Measurements from ENCODE around the gene TRIM73.
"Not testable (repeated sequence)": the region's sequence is repeated elsewhere in the genome, so short reads cannot be mapped to it uniquely, and the experiment has no call there.

TRIM73 gene

DNA sequence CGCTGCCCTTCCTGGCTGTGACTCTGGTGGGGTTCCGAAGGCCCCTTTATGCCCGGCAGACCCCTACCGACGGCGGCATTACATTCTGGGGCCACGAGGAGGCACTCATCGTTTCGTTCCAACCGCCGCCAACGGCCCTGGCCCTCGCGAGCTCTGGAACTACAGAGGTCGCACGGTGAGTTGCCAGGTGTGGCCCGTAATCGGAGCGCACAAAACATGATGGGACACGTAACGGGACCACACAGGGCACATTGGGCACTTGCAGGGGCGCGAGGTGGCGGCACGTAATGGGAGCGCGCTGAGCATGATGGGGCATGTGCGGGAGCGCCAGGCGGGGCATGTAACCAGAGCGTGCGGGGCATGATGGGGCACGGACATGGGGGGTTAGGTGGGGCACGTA lies at the start of gene TRIM73:
TSS of gene TRIM73 (plus strand) at position 301 of the 400 bp plus-strand sequence. CDS start 3,305 bp downstream, outside the sequence.
- not testable (repeated sequence) for DNase-seq (ENCODE audit: low spot score)

GRCh38 chr7:75358671-75359541 lies 36.5 kb upstream of the TRIM73 start:
- DNase-seq (ENCODE audit: low spot score): not testable (repeated sequence)

DNA sequence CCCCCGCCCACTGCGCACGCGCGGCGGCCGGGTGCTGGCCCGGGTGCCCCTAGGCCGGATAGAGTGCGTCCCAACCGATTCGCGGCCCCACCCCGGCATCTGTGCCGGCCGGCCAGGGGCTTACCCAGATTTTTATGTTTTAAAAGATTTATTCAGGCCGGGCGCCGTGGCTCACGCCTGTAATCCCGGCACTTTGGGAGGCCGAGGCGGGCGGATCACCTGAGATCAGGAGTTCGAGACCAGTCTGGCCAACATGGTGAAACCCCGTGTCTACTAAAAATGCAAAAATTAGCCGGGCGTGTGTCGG lies 35.9 kb upstream of the TRIM73 start:
- DNase-seq (ENCODE audit: low spot score): not testable (repeated sequence)

DNA sequence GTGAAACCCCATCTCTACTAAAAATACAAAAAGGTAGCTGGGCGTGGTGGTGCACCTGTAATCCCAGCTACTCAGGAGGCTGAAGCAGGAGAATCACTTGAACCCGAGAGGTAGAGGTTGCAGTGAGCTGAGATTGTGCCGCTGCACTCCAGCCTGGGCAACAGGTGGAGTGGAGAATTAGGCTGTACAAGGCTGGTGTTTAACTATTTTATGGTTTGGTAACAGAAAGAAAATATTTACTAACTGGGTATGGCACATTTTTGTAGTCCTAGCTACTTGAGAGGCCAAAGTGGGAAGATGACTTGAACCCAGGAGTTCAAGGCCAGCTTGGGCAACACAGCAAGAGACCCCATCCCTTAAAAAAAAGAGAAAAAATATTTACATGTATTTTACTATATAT lies 31.4 kb upstream of the TRIM73 start:
- DNase-seq (ENCODE audit: low spot score): not testable (repeated sequence)

- DNase-seq (ENCODE audit: low spot score): not testable (repeated sequence)
These were observed 28.8 kb upstream of the TRIM73 start for GRCh38 chr7:75366643-75367042.

DNA sequence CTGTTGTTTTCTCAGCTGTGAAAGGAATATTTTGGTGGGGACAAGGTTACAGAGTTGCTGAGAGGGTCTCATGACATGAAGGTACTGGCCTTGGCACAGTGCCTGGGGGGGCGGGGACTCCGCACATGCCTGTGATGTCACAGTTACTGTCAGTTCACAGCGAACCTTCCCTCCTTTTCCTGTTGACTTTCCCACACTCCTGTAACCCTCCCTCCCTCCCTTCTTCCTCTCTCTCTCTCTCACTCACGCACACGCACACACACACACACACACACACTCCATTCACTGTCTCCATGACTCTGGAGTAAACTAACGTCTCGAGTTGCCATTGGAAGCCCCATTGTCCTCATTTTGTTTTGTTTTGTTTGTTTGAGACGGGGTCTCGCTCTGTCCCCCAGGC lies 28.1 kb upstream of the TRIM73 start:
- DNase-seq (ENCODE audit: low spot score): not testable (repeated sequence)

- not testable (repeated sequence) for DNase-seq (ENCODE audit: low spot score)
These were observed 21.3 kb upstream of the TRIM73 start for GRCh38 chr7:75374144-75374518.

GRCh38 chr7:75374519-75375317 lies 20.7 kb upstream of the TRIM73 start:
- DNase-seq (ENCODE audit: low spot score): not testable (repeated sequence)

DNA sequence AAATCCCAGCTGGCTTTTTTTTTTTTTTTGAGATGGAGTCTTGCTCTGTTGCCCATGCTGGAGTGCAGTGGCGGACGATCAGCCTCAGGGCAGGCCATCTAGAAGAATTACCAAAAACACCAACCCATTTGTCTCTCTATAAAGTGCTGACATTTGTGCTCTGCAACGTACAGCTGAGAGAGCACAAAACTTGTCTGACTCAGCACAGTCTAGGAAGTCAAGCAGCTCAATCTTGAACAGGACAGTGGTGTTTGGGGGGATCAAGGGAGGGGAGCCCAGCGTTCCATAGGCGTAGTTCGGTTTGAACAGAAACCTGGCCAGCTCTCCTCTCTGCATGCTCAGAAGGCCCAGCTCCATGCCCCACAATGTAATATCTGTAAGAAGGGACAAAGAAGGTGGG lies 2.2 kb upstream of the TRIM73 start:
- not testable (repeated sequence) for DNase-seq (ENCODE audit: low spot score)

- DNase-seq (ENCODE audit: low spot score): not testable (repeated sequence)
These were observed 2.4 kb downstream of the TRIM73 start for GRCh38 chr7:75397865-75398264.

DNA sequence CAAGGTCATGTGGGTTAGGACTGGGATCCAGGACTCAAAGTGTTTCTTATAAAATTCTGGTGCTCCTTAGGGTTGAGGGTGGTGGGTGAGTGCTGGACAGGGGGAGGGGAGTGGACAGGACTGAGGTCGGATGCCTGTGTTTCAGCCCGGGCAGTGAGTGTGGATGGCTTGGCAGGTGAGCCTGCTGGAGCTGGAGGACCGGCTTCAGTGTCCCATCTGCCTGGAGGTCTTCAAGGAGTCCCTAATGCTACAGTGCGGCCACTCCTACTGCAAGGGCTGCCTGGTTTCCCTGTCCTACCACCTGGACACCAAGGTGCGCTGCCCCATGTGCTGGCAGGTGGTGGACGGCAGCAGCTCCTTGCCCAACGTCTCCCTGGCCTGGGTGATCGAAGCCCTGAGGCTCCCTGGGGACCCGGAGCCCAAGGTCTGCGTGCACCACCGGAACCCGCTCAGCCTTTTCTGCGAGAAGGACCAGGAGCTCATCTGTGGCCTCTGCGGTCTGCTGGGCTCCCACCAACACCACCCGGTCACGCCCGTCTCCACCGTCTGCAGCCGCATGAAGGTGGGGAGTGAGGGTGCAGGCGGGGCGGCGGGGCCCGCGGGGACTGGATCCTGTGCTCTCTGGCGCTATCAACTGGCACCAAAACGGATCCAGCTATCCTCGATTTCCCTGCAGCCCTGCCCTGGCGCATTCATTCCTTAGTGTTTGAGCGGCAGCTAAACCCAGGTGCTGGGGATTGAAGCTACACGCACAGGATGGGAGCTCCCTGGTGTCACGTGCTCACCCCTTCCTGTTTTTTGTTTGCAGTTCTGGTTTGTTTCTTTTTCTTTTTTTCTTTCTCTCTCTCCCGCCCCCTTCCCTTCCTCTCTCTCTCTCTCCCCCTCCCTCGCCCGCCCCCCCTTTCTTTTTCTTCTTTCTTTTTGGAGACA lies 3.6 kb downstream of the TRIM73 start:
- DNase-seq (ENCODE audit: low spot score): not testable (repeated sequence)

DNA sequence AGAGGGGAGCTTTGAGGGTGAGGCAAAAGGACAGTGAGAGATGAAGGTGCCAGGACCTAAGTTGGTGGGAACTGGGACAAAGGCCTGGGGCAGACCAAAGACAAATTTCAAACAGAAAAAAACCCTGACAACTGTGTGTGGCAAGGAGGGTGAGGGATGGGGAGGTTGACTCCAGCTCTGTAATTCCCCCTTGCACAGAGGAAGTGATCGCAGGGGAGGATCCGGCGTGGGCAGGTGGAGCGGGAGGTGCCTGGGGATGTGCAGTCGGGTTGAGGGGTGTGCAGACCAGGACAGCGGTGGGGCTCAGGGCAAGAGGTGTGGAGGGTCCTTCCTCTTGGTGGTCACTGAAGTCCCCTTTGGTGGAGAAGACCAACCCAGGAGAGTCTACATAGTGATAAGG lies 5.1 kb downstream of the TRIM73 start:
- DNase-seq (ENCODE audit: low spot score): not testable (repeated sequence)

DNA sequence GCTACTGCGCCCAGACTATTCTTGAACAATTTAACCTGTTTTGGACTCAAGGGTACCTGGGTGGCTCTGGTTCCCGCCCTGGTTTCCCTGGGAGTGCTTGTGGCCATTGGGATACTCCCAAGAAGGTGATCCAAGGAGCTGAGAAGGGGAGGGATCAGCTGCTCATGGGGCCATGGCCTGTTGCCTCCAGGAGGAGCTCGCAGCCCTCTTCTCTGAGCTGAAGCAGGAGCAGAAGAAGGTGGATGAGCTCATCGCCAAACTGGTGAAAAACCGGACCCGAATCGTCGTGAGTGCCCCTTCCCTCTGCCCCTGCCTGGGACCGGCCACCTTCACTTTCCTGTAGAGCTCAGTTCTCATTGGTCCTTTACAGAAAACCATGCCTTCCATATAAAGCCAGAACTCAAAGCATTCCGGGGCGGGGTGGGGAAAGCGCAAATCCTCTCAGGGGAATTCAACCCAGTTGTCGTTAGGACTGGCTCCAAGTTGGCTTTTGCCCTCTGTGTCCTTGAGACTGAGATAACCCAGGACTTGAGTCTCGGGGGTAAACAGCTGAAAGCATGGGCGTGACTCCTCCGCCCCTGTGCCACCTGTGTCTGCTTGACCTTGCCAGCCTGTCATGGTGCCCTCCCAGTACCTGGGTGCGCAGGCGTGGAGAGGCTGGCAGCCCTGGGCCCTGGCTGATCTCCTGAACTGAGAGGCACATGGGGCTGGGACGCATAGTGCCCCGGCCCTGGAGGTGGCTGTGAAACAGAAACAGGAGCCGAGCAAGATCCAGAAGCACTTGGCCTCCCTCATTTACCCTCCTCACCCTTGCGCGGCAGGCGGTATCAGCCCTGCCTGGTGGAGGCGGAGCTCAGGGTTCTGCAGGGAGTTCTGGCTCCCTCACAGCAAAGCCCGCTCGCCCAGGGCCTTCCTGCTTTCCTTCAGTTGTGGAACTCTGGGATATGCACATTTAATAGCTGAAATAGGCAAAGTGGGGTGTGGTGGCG lies 8.3 kb downstream of the TRIM73 start:
- not testable (repeated sequence) for DNase-seq (ENCODE audit: low spot score)

GRCh38 chr7:75404663-75405062 lies 9.2 kb downstream of the TRIM73 start:
- not testable (repeated sequence) for DNase-seq (ENCODE audit: low spot score)

DNA sequence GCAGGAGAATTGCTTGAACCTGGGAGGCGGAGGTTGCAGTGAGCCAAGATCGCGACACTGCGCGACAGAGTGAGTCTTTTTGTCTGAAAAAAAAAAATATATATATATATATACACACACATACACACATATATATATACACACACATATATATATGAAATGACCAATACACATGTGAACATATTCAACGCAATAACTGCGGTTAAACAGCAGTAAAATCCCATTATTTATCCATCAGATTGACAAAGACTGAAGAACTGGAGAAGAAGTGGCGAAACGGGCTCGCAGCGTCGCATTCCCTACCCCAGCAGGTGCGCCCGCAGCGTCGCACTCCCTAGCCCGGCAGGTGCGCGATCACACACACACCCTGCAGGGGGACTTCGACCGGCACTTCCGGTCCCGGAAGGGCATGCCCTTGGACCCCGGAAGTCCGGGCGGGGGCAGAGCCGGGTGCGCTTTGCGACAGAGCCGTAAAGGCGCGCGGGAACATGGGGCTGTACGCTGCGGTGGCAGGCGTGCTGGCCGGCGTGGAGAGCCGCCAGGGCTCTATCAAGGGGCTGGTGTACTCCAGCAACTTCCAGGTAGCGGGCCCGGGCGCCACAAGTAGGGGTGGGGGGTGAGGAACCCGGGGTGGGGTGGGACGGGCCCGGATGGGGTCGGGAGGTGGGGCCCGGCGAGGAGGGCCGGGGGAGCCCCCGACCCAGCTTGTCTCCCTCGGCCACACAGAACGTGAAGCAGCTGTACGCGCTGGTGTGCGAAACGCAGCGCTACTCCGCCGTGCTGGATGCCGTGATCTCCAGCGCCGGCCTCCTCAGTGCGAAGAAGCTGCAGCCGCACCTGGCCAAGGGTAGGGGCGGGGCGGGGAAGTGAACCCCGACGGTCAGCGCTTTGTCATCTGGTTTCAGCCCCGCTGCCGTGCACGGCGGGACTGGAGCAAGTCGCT lies 14.7 kb downstream of the TRIM73 start:
- DNase-seq (ENCODE audit: low spot score): not testable (repeated sequence)

DNA sequence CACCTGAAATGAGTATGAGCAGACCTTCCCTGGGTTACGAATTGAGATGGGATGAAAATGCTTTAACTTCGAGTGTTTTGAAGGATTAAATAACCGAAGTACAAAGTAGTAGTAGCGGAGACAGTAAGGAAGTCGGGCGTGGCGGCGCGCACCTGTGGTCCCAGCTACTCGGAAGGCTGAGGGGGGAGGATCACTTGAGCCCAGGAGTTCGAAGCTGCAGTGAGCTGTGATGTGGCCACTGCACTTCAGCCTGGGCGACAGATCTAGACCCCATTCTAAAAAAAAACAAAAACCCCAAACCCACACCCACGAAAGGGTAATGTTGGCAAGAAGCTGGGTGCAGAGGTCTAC lies 15.4 kb downstream of the TRIM73 start:
- DNase-seq (ENCODE audit: low spot score): not testable (repeated sequence)

GRCh38 chr7:75414204-75414603 lies 18.8 kb downstream of the TRIM73 start:
- DNase-seq (ENCODE audit: low spot score): not testable (repeated sequence)

GRCh38 chr7:75414708-75415427 lies 19.4 kb downstream of the TRIM73 start:
- DNase-seq (ENCODE audit: low spot score): not testable (repeated sequence)

DNA sequence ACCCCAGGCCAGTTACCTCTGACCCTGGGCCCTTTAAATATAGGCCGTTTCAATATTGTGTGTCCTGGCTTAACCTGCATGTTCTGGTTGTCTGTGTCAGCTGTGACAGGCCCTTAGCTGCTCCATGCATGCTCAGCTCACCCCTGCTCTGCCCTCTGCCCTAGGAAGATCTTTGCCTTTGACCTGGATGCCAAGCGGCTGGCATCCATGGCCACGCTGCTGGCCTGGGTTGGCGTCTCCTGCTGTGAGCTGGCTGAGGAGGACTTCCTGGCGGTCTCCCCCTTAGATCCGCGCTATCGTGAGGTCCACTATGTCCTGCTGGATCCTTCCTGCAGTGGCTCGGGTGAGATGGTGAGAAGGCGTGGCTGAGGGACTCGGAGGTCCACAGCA lies 20.0 kb downstream of the TRIM73 start:
- DNase-seq (ENCODE audit: low spot score): not testable (repeated sequence)

Measured in COLO829 (cell line).